Stomach (tissue), 9 donors: ENCODE data around the gene GABRQ. TPM values are rescaled to one million over a fixed set of nuclear protein-coding genes. Genes with fewer than 3 reads are reported as not detected.

Experiments
- DNase-seq, 2 donors: peaks; one replicate each; pipeline versions ENCODE4 v3.0.0 to v3.0.0-alpha.2; 2013 to 2019
- H3K27ac ChIP-seq, 5 donors: fragments of 200-600 bp in 4 of 5; sonication (generic) in 4 of 5; one replicate each; pipeline ENCODE4 v1.5.1; 2013 to 2019; ENCODE audit warnings: mild to moderate bottlenecking in 1 of 5, moderate library complexity in 1 of 5
- H3K27me3 ChIP-seq, 3 donors: fragments of 200-600 bp; sonication (generic); one replicate each; pipeline ENCODE4 v1.5.1; 2017 to 2019; ENCODE audit warnings: mixed run types in 1 of 3
- H3K36me3 ChIP-seq, 4 donors: fragments of 200-600 bp; sonication (generic); 1 replicate in 3 of 4; 2 replicates in 1 of 4; pipeline ENCODE4 v1.5.1; 2016 to 2019
- H3K4me1 ChIP-seq, 4 donors: fragments of 200-600 bp; sonication (generic); one replicate each; pipeline ENCODE4 v1.5.1; 2016 to 2019
- H3K4me3 ChIP-seq, 4 donors: fragments of 200-600 bp; sonication (generic) in 3 of 4; one replicate each; pipeline ENCODE4 v1.5.1; 2016 to 2019; ENCODE audit warnings: mild to moderate bottlenecking in 1 of 4
- H3K9me3 ChIP-seq, 4 donors: fragments of 200-600 bp; sonication (generic); one replicate each; pipeline ENCODE4 v1.5.1; 2016 to 2019
- EP300 ChIP-seq: sonication (generic); formaldehyde crosslinking; IDR thresholded peaks from one replicate; pipeline ENCODE4 v1.6.1; 2017; ENCODE audit warnings: antibody characterized with exemption
- POLR2A ChIP-seq, 4 donors: fragments of 450-650 bp; IDR thresholded peaks; one replicate each; pipeline ENCODE4 v1.6.1; 2016; ENCODE audit warnings: antibody characterized with exemption in 4 of 4, control low read depth in 2 of 4, mild to moderate bottlenecking in 1 of 4, moderate library complexity in 1 of 4
- POLR2AphosphoS5 ChIP-seq, 3 donors: sonication (generic); formaldehyde crosslinking; IDR thresholded peaks; one replicate each; pipeline ENCODE4 v1.6.1; 2016; ENCODE audit warnings: antibody characterized with exemption in 3 of 3
- WGBS, 5 donors: extraction: QIAGEN DNeasy Blood & Tissue Kit in 3 of 5; methylation state at CpG; one replicate each; pipeline versions ENCODE4 v1.1.5 to v1.1.7; 2013 to 2018; 5-methylcytosine and 5-hydroxymethylcytosine counted together
- intact Hi-C: fragments of 100-400 bp; cut with DNase I; formaldehyde crosslinking; loops from one replicate; pipeline ENCODE4 v1.15.1; 2023; ENCODE audit warnings: low total_unique reads
- polyA plus RNA-seq, 3 donors: library from polyadenylated mRNA; stranded (reverse); fragments of 200-250 nt; gene quantifications; one replicate each; pipeline ENCODE4 v1.2.3, GENCODE V29; 2013
- total RNA-seq, 5 donors: library from RNA; depleted of rRNA; stranded (reverse); fragments of >200 nt; gene quantifications; one replicate each; pipeline versions ENCODE4 v1.1.0 to v1.2.3, GENCODE V29; 2014 to 2016
- TF ChIP-seq, protein P1 (sequence below), 7 experiments: fragments of 450-650 bp in 4 of 7; fragments of 200-600 bp in 3 of 7; sonication (generic) in 3 of 7; IDR thresholded peaks; one replicate each; pipeline ENCODE4 v1.5.1; 2016 to 2019; ENCODE audit warnings: antibody characterized with exemption in 7 of 7, control low read depth in 2 of 7, mild to moderate bottlenecking in 1 of 7
- donor health status: healthy with polysubstance abuse.
- donor health status: Bipolar disorder and iron deficiency.
- donor health status: healthy.

GABRQ gene
- total and polyA plus RNA-seq, 8 donors = 0.05 to 0.18 TPM; not detected in 6

DNA sequence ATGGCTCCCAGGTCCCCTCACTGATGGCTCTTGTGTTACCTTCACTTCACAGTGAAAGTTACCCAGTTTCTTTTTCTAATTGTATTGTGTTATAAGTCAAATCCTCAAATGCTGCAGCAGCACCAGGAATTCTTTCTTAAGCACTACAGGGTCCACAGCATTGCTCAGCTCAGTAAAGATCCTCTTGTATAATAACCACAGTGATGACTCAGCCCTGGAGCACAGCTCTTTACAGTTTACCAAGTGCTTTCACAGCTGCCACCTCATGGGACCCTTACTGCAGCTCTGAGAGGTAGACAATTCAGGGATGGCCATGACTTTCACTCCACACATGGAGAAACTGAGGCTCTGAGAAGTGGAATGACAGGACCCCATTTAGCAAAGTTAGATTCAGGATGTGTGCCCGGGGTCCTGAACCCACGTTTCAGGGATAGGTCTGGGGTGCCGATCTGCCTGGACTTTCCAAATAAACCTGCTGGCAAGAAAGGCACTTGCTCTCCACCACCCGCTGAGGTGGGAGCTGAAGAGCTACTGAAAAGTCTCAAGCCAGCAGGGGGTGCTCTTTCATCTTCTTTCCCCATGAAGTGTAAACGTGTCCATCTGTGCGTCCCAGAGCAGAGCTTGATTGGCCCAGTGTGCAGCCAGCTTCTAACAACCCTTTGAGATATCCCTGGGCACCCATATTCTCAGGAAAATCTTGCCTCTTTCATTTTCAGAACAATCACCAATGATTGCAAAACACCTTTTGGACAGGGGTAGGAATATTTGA, 35.7 kb upstream of the GABRQ start:
- Histone ChIP-seq H3K27ac (no peak overlapping the region), H3K4me1 (no peaks in the 10 kb centered on the region), H3K9me3 (peaks cover 0 to 8% (median 4%) of the 10 kb centered on the region in 4 donors), H3K36me3 (no peaks in the 10 kb centered on the region), H3K27me3 (no peaks in the 10 kb centered on the region), H3K4me3 (no peak overlapping the region)
- DNase-seq = no peak
- WGBS, 5 donors = 33 to 58% (median 49%) methylated on average over 5 to 6 of the region's 6 CpGs
- TF ChIP-seq EP300 (no peak), POLR2AphosphoS5 (IDR thresholded peaks at IDR 0.05) (no peak), POLR2A (IDR thresholded peaks at IDR 0.05) (no peak)
- TF ChIP-seq, protein P1, sequence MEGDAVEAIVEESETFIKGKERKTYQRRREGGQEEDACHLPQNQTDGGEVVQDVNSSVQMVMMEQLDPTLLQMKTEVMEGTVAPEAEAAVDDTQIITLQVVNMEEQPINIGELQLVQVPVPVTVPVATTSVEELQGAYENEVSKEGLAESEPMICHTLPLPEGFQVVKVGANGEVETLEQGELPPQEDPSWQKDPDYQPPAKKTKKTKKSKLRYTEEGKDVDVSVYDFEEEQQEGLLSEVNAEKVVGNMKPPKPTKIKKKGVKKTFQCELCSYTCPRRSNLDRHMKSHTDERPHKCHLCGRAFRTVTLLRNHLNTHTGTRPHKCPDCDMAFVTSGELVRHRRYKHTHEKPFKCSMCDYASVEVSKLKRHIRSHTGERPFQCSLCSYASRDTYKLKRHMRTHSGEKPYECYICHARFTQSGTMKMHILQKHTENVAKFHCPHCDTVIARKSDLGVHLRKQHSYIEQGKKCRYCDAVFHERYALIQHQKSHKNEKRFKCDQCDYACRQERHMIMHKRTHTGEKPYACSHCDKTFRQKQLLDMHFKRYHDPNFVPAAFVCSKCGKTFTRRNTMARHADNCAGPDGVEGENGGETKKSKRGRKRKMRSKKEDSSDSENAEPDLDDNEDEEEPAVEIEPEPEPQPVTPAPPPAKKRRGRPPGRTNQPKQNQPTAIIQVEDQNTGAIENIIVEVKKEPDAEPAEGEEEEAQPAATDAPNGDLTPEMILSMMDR (IDR thresholded peaks at IDR 0.05) = no peak
- intact Hi-C loops = no loop called here

DNA sequence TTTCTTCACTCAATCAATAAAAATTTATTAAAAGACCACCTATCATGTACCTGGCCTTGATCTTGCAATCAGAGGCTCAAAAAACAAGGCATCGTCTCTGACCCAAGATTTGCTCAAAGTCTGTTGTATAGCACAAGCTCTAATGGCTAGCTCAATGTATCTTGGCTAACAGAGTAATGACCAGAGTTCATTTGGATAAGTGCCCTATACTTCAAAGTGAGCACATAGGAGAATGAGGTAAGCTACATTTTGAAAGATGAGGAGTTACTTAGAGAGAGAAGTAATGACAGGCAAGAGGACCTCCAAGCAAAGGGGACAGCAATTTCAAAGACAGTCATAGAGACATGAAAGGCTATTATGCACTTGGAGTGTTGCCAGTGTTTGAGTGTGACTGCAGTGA, 22.9 kb upstream of the GABRQ start:
- Histone ChIP-seq H3K36me3 (no peaks in the 10 kb centered on the region), H3K27ac (no peak overlapping the region), H3K9me3 (no peaks in the 10 kb centered on the region), H3K4me3 (no peak overlapping the region), H3K4me1 (no peaks in the 10 kb centered on the region), H3K27me3 (no peaks in the 10 kb centered on the region)
- TF ChIP-seq EP300 (no peak), POLR2AphosphoS5 (IDR thresholded peaks at IDR 0.05) (no peak), POLR2A (IDR thresholded peaks at IDR 0.05) (no peak)
- TF ChIP-seq, protein P1 (IDR thresholded peaks at IDR 0.05) = no peak
- no peak for DNase-seq
- 50 to 88% (median 57%) methylated on average over 1 of the region's 1 CpG for WGBS, 5 donors
- intact Hi-C loops = no loop called here

DNA sequence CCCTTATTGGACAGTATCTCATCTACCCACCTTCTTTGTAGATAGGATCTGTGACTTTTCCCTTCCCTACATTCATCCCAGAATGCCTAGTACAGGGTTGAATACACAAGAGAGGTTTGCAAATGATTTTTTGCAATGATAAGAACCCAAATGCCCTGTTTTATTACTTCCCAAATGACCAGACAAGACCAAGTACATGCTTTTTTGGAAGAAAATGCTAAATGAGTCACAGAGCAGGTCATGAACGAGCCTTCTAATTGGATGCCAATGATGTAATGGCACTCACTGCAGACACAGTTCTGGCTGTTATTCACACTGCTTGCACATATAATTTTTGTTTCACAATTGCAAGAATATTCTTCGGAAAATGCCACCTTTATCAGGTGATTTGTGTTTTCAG, 17.8 kb upstream of the GABRQ start:
- Histone ChIP-seq H3K27me3 (no peaks in the 10 kb centered on the region), H3K4me1 (no peaks in the 10 kb centered on the region), H3K27ac (no peak overlapping the region), H3K9me3 (no peaks in the 10 kb centered on the region), H3K36me3 (no peaks in the 10 kb centered on the region), H3K4me3 (no peak overlapping the region)
- intact Hi-C loops = no loop called here
- WGBS, 5 donors = 45 to 71% (median 67%) methylated on average over 2 of the region's 2 CpGs
- no peak for DNase-seq
- TF ChIP-seq, protein P1 (IDR thresholded peaks at IDR 0.05) = no peak

DNA sequence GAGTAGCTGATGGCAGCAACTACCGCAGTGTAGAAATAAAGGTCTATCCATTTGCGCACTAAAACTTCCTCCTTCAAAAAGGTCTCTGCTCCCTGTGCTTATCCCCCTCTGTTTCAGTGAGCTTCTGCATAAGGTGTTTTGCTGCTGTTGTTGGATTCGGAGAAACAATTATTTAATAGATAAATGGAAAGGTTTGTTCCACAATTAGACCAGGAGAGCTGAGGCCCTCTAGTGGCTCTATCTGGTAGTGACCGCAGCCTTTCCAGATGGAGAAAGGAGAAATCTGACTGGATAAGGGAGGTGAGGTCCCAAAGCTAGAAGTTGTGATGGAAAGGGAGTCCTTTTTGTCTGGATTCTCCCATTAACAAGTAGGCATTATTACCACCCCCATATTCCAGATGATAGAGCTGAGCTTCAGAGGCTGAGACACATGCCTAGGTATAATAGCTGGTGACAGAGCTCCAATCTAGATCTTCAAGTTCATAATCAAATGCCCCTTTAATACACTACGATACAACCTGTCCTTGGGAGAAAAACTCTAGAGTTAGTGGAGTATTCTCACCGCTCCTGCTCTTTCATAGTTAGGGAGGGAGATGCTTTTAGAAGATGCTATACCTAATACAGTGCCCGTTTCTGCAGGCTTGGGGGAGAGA, 5.1 kb upstream of the GABRQ start:
- Histone ChIP-seq H3K9me3 (no peaks in the 10 kb centered on the region), H3K27ac (no peak overlapping the region), H3K4me3 (no peak overlapping the region), H3K36me3 (no peaks in the 10 kb centered on the region), H3K27me3 (peaks cover 0 to 18% (median 15%) of the 10 kb centered on the region in 3 donors), H3K4me1 (peaks cover 0 to 2% (median under 1%) of the 10 kb centered on the region in 4 donors)
- TF ChIP-seq, protein P1 (IDR thresholded peaks at IDR 0.05) = peak in 5 of 7 experiments; percentile 24 to 79 (median 58)
- no peak for TF ChIP-seq POLR2A (IDR thresholded peaks at IDR 0.05)
- peak; percentile 56 to 63 for DNase-seq
- 39 to 50% (median 48%) methylated on average over 7 of the region's 7 CpGs for WGBS, 5 donors
- intact Hi-C loops = loop anchor here (10.0 kb wide), 1 partner anchor 878 kb away; no protein-coding TSS in a partner anchor
